WTC11 (cell line): ENCODE measurements around the gene CORIN.

Source experiments
- MXD4 ChIP-seq: fragments of 250-450 bp; sonication (Bioruptor Pico); IDR thresholded peaks from 2 replicates; pipeline ENCODE4 v1.8.0; 2021; ENCODE audit warnings: mild to moderate bottlenecking, moderate library complexity, borderline replicate concordance
- OVOL2 ChIP-seq: fragments of 250-450 bp; sonication (Bioruptor Pico); IDR thresholded peaks from 2 replicates; pipeline ENCODE4 v1.9.0; 2021; ENCODE audit warnings: mild to moderate bottlenecking, borderline replicate concordance
- SMAD4 ChIP-seq: sonication (generic); formaldehyde crosslinking; IDR thresholded peaks from 2 replicates; pipeline ENCODE4 v1.8.0; 2022; ENCODE audit warnings: mild to moderate bottlenecking, missing genetic modification reagents
- TEAD4 ChIP-seq: sonication (generic); formaldehyde crosslinking; IDR thresholded peaks from 2 replicates; pipeline ENCODE4 v1.8.0; 2022; ENCODE audit warnings: mild to moderate bottlenecking, missing genetic modification reagents
- ZBTB21 ChIP-seq: sonication (generic); formaldehyde crosslinking; IDR thresholded peaks from 2 replicates; pipeline ENCODE4 v1.8.1; 2023; ENCODE audit warnings: mild to moderate bottlenecking, missing genetic modification reagents, borderline replicate concordance
- ZNF263 ChIP-seq: sonication (generic); formaldehyde crosslinking; IDR thresholded peaks from 2 replicates; pipeline ENCODE4 v1.8.1; 2022; ENCODE audit warnings: low read depth, mild to moderate bottlenecking, moderate library complexity, missing genetic modification reagents
- TF ChIP-seq, protein P1 (sequence below): fragments of 200-600 bp; IDR thresholded peaks from 2 replicates; pipeline ENCODE4 v1.8.0; 2022; ENCODE audit warnings: antibody characterized with exemption
- TF ChIP-seq, protein P2 (sequence below): sonication (generic); formaldehyde crosslinking; IDR thresholded peaks from 2 replicates; pipeline ENCODE4 v1.8.1; 2023; ENCODE audit warnings: mild to moderate bottlenecking, missing genetic modification reagents, moderate library complexity
- TF ChIP-seq, protein P3 (sequence below): sonication (generic); formaldehyde crosslinking; IDR thresholded peaks from 2 replicates; pipeline ENCODE4 v1.8.0; 2023; ENCODE audit warnings: missing genetic modification reagents
- TF ChIP-seq, protein P4 (sequence below): sonication (generic); formaldehyde crosslinking; IDR thresholded peaks from 2 replicates; pipeline ENCODE4 v1.8.0; 2023; ENCODE audit warnings: missing genetic modification reagents, mild to moderate bottlenecking, borderline replicate concordance

DNA sequence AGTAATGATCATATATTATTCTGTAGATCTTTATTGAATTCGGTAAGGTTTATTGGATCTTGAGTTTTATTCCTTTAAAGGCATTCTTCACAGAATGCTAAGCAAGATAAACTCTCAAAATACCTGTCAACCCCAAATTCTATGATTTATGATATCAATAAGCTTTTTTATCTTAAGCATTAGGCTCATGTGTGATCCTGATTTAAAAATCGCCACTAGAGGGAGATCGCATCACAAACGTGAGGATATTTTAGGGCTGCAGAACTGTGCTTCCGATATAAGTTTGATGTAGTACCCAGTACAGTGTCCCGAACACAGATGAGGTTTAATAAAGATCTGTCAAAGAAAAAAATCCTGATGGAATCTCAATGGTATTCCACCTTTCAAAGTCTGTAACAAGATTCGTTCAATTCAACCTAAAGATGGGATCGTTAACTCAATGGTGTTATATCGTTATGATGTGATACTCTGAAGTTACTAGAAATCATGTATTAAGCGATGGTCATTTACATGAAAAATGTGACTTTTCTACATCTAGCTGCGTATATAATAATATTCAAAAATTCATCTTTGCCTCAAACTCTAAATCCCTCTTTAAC, 169.0 kb downstream of the CORIN start:
- TF ChIP-seq, protein P1, sequence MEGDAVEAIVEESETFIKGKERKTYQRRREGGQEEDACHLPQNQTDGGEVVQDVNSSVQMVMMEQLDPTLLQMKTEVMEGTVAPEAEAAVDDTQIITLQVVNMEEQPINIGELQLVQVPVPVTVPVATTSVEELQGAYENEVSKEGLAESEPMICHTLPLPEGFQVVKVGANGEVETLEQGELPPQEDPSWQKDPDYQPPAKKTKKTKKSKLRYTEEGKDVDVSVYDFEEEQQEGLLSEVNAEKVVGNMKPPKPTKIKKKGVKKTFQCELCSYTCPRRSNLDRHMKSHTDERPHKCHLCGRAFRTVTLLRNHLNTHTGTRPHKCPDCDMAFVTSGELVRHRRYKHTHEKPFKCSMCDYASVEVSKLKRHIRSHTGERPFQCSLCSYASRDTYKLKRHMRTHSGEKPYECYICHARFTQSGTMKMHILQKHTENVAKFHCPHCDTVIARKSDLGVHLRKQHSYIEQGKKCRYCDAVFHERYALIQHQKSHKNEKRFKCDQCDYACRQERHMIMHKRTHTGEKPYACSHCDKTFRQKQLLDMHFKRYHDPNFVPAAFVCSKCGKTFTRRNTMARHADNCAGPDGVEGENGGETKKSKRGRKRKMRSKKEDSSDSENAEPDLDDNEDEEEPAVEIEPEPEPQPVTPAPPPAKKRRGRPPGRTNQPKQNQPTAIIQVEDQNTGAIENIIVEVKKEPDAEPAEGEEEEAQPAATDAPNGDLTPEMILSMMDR: peak; percentile 50; the same call in 1 of the 2 replicates
- TF ChIP-seq, protein P2, sequence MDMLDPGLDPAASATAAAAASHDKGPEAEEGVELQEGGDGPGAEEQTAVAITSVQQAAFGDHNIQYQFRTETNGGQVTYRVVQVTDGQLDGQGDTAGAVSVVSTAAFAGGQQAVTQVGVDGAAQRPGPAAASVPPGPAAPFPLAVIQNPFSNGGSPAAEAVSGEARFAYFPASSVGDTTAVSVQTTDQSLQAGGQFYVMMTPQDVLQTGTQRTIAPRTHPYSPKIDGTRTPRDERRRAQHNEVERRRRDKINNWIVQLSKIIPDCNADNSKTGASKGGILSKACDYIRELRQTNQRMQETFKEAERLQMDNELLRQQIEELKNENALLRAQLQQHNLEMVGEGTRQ: no peak
- TF ChIP-seq, protein P3, sequence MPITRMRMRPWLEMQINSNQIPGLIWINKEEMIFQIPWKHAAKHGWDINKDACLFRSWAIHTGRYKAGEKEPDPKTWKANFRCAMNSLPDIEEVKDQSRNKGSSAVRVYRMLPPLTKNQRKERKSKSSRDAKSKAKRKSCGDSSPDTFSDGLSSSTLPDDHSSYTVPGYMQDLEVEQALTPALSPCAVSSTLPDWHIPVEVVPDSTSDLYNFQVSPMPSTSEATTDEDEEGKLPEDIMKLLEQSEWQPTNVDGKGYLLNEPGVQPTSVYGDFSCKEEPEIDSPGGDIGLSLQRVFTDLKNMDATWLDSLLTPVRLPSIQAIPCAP (CRISPR knock-in tag): no peak
- no peak for TF ChIP-seq OVOL2 (CRISPR knock-in tag)
- TF ChIP-seq ZBTB21 (CRISPR knock-in tag): no peak
- no peak for TF ChIP-seq SMAD4 (CRISPR knock-in tag)
- TF ChIP-seq ZNF263 (CRISPR knock-in tag): no peak
- no peak for TF ChIP-seq TEAD4 (CRISPR knock-in tag)
- TF ChIP-seq MXD4: no peak
- TF ChIP-seq, protein P4, sequence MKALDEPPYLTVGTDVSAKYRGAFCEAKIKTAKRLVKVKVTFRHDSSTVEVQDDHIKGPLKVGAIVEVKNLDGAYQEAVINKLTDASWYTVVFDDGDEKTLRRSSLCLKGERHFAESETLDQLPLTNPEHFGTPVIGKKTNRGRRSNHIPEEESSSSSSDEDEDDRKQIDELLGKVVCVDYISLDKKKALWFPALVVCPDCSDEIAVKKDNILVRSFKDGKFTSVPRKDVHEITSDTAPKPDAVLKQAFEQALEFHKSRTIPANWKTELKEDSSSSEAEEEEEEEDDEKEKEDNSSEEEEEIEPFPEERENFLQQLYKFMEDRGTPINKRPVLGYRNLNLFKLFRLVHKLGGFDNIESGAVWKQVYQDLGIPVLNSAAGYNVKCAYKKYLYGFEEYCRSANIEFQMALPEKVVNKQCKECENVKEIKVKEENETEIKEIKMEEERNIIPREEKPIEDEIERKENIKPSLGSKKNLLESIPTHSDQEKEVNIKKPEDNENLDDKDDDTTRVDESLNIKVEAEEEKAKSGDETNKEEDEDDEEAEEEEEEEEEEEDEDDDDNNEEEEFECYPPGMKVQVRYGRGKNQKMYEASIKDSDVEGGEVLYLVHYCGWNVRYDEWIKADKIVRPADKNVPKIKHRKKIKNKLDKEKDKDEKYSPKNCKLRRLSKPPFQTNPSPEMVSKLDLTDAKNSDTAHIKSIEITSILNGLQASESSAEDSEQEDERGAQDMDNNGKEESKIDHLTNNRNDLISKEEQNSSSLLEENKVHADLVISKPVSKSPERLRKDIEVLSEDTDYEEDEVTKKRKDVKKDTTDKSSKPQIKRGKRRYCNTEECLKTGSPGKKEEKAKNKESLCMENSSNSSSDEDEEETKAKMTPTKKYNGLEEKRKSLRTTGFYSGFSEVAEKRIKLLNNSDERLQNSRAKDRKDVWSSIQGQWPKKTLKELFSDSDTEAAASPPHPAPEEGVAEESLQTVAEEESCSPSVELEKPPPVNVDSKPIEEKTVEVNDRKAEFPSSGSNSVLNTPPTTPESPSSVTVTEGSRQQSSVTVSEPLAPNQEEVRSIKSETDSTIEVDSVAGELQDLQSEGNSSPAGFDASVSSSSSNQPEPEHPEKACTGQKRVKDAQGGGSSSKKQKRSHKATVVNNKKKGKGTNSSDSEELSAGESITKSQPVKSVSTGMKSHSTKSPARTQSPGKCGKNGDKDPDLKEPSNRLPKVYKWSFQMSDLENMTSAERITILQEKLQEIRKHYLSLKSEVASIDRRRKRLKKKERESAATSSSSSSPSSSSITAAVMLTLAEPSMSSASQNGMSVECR (CRISPR knock-in tag): no peak
